ENCODE measurements around the gene CTDSPL.

Gene CTDSPL

DNA sequence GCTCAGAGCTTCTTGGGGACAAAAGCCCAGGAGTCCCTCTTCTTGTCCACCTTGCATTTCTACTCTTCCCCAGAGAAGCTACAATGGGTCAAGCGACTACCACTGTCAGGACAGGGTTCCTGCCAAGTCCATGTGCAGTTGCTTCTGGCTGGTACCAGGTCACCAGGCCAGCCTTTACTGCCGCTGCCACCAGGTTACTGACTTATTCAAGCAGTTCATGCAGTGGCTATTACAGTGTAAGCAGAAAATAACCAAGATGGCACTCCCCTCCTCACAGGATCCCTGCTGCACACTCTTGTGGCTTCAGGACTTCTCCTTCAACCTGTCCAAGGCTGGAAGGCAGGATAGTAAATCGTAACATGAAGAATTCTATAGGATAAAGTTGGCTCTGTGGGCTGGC is 42.1 kb downstream of the CTDSPL start:
- no peak overlapping the region for H3K23ac ChIP-seq (ENCODE audit: low read length in 2 of 2)
- no peak overlapping the region for H2BK5ac ChIP-seq (ENCODE audit: low read depth, low read length, poor library complexity, severe bottlenecking)
- peak overlapping the region in 1 of 2 experiments; percentile 48 for H3K18ac ChIP-seq (ENCODE audit: low read depth in 1 of 2, low read length in 2 of 2)
- peaks cover 27% of the 10 kb centered on the region for H3K4me1 ChIP-seq (ENCODE audit: control insufficient read depth, insufficient read depth, low read depth, low read length)
- no peak overlapping the region for H4K91ac ChIP-seq (ENCODE audit: low read length)
- no peak overlapping the region for H3K4me3 ChIP-seq (ENCODE audit: insufficient read depth in 1 of 2, low read depth in 1 of 2, low read length in 2 of 2)
- peak overlapping the region; percentile 17 to 25 for H2BK12ac ChIP-seq (ENCODE audit: low read length in 2 of 2)
- peaks cover 5 to 9% of the 10 kb centered on the region in 2 experiments for H3K36me3 ChIP-seq (ENCODE audit: control insufficient read depth in 1 of 2, insufficient read depth in 2 of 2, low read depth in 1 of 2, low read length in 2 of 2)
- no peak overlapping the region for H4K8ac ChIP-seq (ENCODE audit: low read length)
- H3K79me1 ChIP-seq (replicated peaks; ENCODE audit: low read length, poor library complexity, severe bottlenecking): peaks cover 35% of the 10 kb centered on the region
- no peak overlapping the region for H2AFZ ChIP-seq (ENCODE audit: low read depth, low read length)
- H2AK5ac ChIP-seq (ENCODE audit: low read length, severe bottlenecking): peak overlapping the region; percentile 47
- DNase-seq: no peak
- no peak overlapping the region for H3K4ac ChIP-seq (ENCODE audit: low read depth in 1 of 2, low read length in 2 of 2)
- no peak overlapping the region for H2BK120ac ChIP-seq (ENCODE audit: low read depth, low read length)
- H3K4me2 ChIP-seq (ENCODE audit: low read length, poor library complexity, severe bottlenecking): no peak overlapping the region
- no peak overlapping the region for H3K14ac ChIP-seq (ENCODE audit: low read length in 2 of 2)
- H3K9ac ChIP-seq (ENCODE audit: low read length): no peak overlapping the region
- H3K27me3 ChIP-seq (ENCODE audit: control insufficient read depth in 1 of 2, insufficient read depth in 1 of 2, low read length in 2 of 2): no peaks in the 10 kb centered on the region
- H3K27ac ChIP-seq (ENCODE audit: low read length, poor library complexity, severe bottlenecking): no peak overlapping the region
- H2BK15ac ChIP-seq (ENCODE audit: low read depth, poor library complexity, severe bottlenecking): peak overlapping the region; percentile 55
- no peaks in the 10 kb centered on the region for H3K9me3 ChIP-seq (ENCODE audit: control insufficient read depth, low read length)
- WGBS: 100% methylated on average over 3 of the region's 3 CpGs

DNA sequence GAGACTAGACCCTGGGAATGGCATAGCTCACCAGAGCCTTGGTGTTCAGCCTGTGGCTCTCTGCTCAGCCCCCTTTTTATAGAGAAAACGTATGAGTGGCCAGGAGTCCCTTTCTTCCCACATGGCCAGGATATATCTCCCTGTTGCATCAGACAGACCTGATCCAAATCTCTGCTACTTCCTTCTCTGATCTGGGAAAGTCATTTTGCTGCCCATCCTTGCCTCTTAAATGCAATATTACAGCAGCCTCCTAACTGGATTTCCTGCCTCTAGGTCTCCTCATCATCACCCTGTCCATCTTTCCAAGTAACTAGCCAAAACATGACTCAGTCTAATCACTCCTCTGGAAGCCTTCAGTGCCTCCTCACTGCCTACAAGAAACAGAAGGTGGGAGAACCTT is 42.9 kb downstream of the CTDSPL start:
- H3K4ac ChIP-seq (ENCODE audit: low read depth in 1 of 2, low read length in 2 of 2): peak overlapping the region; percentile 6 to 54
- H2BK12ac ChIP-seq (ENCODE audit: low read length in 2 of 2): peak overlapping the region in 1 of 2 experiments; percentile 41
- peak overlapping the region; percentile 27 for H3K9ac ChIP-seq (ENCODE audit: low read length)
- DNase-seq: peak; percentile 55
- no peak overlapping the region for H2BK120ac ChIP-seq (ENCODE audit: low read depth, low read length)
- peak overlapping the region; percentile 67 for H4K8ac ChIP-seq (ENCODE audit: low read length)
- WGBS: 58% methylated on average over 1 of the region's 1 CpG
- H3K23ac ChIP-seq (ENCODE audit: low read length in 2 of 2): no peak overlapping the region
- peak overlapping the region; percentile 48 for H3K27ac ChIP-seq (ENCODE audit: low read length, poor library complexity, severe bottlenecking)
- peaks cover 35% of the 10 kb centered on the region for H3K79me1 ChIP-seq (replicated peaks; ENCODE audit: low read length, poor library complexity, severe bottlenecking)
- H3K27me3 ChIP-seq (ENCODE audit: control insufficient read depth in 1 of 2, insufficient read depth in 1 of 2, low read length in 2 of 2): no peaks in the 10 kb centered on the region
- peaks cover 30% of the 10 kb centered on the region for H3K4me1 ChIP-seq (ENCODE audit: control insufficient read depth, insufficient read depth, low read depth, low read length)
- H2AFZ ChIP-seq (ENCODE audit: low read depth, low read length): no peak overlapping the region
- no peak overlapping the region for H4K91ac ChIP-seq (ENCODE audit: low read length)
- no peak overlapping the region for H2BK5ac ChIP-seq (ENCODE audit: low read depth, low read length, poor library complexity, severe bottlenecking)
- peak overlapping the region; percentile 26 to 67 for H3K18ac ChIP-seq (ENCODE audit: low read depth in 1 of 2, low read length in 2 of 2)
- H3K4me2 ChIP-seq (ENCODE audit: low read length, poor library complexity, severe bottlenecking): no peak overlapping the region
- H3K36me3 ChIP-seq (ENCODE audit: control insufficient read depth in 1 of 2, insufficient read depth in 2 of 2, low read depth in 1 of 2, low read length in 2 of 2): peaks cover 5 to 9% of the 10 kb centered on the region in 2 experiments
- no peaks in the 10 kb centered on the region for H3K9me3 ChIP-seq (ENCODE audit: control insufficient read depth, low read length)
- peak overlapping the region; percentile 20 for H2AK5ac ChIP-seq (ENCODE audit: low read length, severe bottlenecking)
- H2BK15ac ChIP-seq (ENCODE audit: low read depth, poor library complexity, severe bottlenecking): no peak overlapping the region
- no peak overlapping the region for H3K4me3 ChIP-seq (ENCODE audit: insufficient read depth in 1 of 2, low read depth in 1 of 2, low read length in 2 of 2)
- no peak overlapping the region for H3K14ac ChIP-seq (ENCODE audit: low read length in 2 of 2)

DNA sequence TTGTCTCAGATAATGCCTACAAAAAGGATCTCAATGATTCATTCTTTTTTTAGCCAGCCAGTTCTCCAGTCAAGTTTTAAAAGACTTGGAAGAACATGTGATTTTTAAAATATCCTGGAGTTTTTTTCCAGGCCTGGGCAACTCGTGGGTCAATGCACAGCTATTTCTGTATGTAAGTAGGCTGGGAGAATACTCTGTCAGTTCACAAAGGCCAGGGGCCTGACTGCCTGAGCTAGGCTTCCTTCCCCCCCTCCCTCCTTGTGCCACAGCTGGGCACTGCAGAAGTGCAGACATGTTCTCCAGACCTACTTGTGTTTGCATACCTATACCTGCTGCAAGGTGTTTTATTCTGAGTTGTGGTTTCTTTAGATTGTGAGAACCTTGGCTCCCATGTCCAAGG is 43.7 kb downstream of the CTDSPL start:
- WGBS: 29% methylated on average over 1 of the region's 1 CpG
- no peak for DNase-seq

DNA sequence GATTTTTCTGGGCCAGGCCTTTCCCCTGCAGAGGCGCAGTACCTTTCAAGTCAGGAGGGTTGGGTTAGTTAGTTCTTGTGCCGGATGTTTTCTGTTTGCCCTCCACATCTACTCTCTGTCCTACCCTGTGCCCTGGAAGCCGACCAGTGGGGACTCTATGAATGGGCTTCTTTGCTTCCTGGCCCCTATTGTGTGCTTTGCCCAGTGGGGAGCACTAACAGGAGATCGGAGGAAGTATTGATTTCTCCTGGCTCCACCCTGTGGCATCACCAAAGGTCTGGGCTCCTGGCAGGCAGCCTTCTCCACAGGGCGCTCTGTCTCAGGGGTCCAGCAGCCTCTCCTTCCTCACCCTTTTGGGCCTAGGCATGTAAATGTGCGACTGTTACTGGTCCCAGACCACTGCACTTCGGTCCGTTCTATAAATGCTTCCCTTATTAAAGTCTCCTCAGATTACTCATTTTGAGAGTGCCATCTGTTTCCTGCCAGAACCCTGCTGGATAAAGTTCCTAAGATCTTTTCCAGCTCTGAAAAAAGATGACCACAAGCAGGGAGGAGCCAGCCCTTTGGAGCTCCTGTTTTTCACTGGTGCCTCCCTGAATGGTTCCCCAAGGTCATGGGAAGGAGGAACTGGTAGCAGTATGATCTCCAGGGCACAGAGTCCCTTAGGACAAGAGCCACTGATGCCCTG is 44.5 kb downstream of the CTDSPL start:
- H2BK120ac ChIP-seq (ENCODE audit: low read depth, low read length): peak overlapping the region; percentile 65
- peak overlapping the region; percentile 39 for H3K27ac ChIP-seq (ENCODE audit: low read length, poor library complexity, severe bottlenecking)
- H3K4me3 ChIP-seq (ENCODE audit: insufficient read depth in 1 of 2, low read depth in 1 of 2, low read length in 2 of 2): no peak overlapping the region
- peak overlapping the region; percentile 87 for H4K8ac ChIP-seq (ENCODE audit: low read length)
- WGBS: 65% methylated on average over 8 of the region's 8 CpGs
- peak overlapping the region; percentile 95 for H4K91ac ChIP-seq (ENCODE audit: low read length)
- peaks cover 33% of the 10 kb centered on the region for H3K4me1 ChIP-seq (ENCODE audit: control insufficient read depth, insufficient read depth, low read depth, low read length)
- no peak overlapping the region for H3K9ac ChIP-seq (ENCODE audit: low read length)
- peak overlapping the region; percentile 35 to 84 for H3K4ac ChIP-seq (ENCODE audit: low read depth in 1 of 2, low read length in 2 of 2)
- no peak overlapping the region for H3K4me2 ChIP-seq (ENCODE audit: low read length, poor library complexity, severe bottlenecking)
- H3K27me3 ChIP-seq (ENCODE audit: control insufficient read depth in 1 of 2, insufficient read depth in 1 of 2, low read length in 2 of 2): no peaks in the 10 kb centered on the region
- no peak overlapping the region for H3K23ac ChIP-seq (ENCODE audit: low read length in 2 of 2)
- peak overlapping the region; percentile 39 for H2BK15ac ChIP-seq (ENCODE audit: low read depth, poor library complexity, severe bottlenecking)
- H2AFZ ChIP-seq (ENCODE audit: low read depth, low read length): no peak overlapping the region
- H3K79me1 ChIP-seq (replicated peaks; ENCODE audit: low read length, poor library complexity, severe bottlenecking): peaks cover 33% of the 10 kb centered on the region
- H2AK5ac ChIP-seq (ENCODE audit: low read length, severe bottlenecking): peak overlapping the region; percentile 66
- H3K36me3 ChIP-seq (ENCODE audit: control insufficient read depth in 1 of 2, insufficient read depth in 2 of 2, low read depth in 1 of 2, low read length in 2 of 2): peaks cover 5 to 7% of the 10 kb centered on the region in 2 experiments
- peak overlapping the region; percentile 86 to 89 for H3K18ac ChIP-seq (ENCODE audit: low read depth in 1 of 2, low read length in 2 of 2)
- DNase-seq: peak; percentile 87
- no peak overlapping the region for H2BK5ac ChIP-seq (ENCODE audit: low read depth, low read length, poor library complexity, severe bottlenecking)
- H3K14ac ChIP-seq (ENCODE audit: low read length in 2 of 2): no peak overlapping the region
- H2BK12ac ChIP-seq (ENCODE audit: low read length in 2 of 2): peak overlapping the region; percentile 32 to 96
- H3K9me3 ChIP-seq (ENCODE audit: control insufficient read depth, low read length): no peaks in the 10 kb centered on the region

More for the DNA sequence above, 43.7 kb downstream of the CTDSPL start:
- Histone ChIP-seq H2AK5ac (ENCODE audit: low read length, severe bottlenecking) (no peak overlapping the region), H3K27ac (ENCODE audit: low read length, poor library complexity, severe bottlenecking) (no peak overlapping the region), H2BK5ac (ENCODE audit: low read depth, low read length, poor library complexity, severe bottlenecking) (no peak overlapping the region), H3K4me3 (ENCODE audit: insufficient read depth in 1 of 2, low read depth in 1 of 2, low read length in 2 of 2) (no peak overlapping the region), H3K4ac (ENCODE audit: low read depth in 1 of 2, low read length in 2 of 2) (no peak overlapping the region), H3K4me1 (ENCODE audit: control insufficient read depth, insufficient read depth, low read depth, low read length) (peaks cover 30% of the 10 kb centered on the region), H3K79me1 (replicated peaks; ENCODE audit: low read length, poor library complexity, severe bottlenecking) (peaks cover 35% of the 10 kb centered on the region), H3K23ac (ENCODE audit: low read length in 2 of 2) (no peak overlapping the region), H2AFZ (ENCODE audit: low read depth, low read length) (no peak overlapping the region), H2BK15ac (ENCODE audit: low read depth, poor library complexity, severe bottlenecking) (no peak overlapping the region), H2BK12ac (ENCODE audit: low read length in 2 of 2) (no peak overlapping the region), H3K9me3 (ENCODE audit: control insufficient read depth, low read length) (no peaks in the 10 kb centered on the region), H4K8ac (ENCODE audit: low read length) (no peak overlapping the region), H4K91ac (ENCODE audit: low read length) (no peak overlapping the region), H3K4me2 (ENCODE audit: low read length, poor library complexity, severe bottlenecking) (no peak overlapping the region), H2BK120ac (ENCODE audit: low read depth, low read length) (no peak overlapping the region), H3K9ac (ENCODE audit: low read length) (peak overlapping the region; percentile 27), H3K18ac (ENCODE audit: low read depth in 1 of 2, low read length in 2 of 2) (peak overlapping the region in 1 of 2 experiments; percentile 14), H3K27me3 (ENCODE audit: control insufficient read depth in 1 of 2, insufficient read depth in 1 of 2, low read length in 2 of 2) (no peaks in the 10 kb centered on the region), H3K14ac (ENCODE audit: low read length in 2 of 2) (no peak overlapping the region), H3K36me3 (ENCODE audit: control insufficient read depth in 1 of 2, insufficient read depth in 2 of 2, low read depth in 1 of 2, low read length in 2 of 2) (peaks cover 5 to 9% of the 10 kb centered on the region in 2 experiments)
